ENCODE measurements around the gene RHBDL3.

The RHBDL3 gene

GRCh38 chr17:32289471-32290070 is 23.9 kb downstream of the RHBDL3 start:
- H2AFZ ChIP-seq (ENCODE audit: insufficient read depth, low read length, poor library complexity) = no peak overlapping the region
- H3K4me2 ChIP-seq (ENCODE audit: low read length) = no peak overlapping the region
- no peak overlapping the region for H3K27ac ChIP-seq (ENCODE audit: low read depth, low read length)
- H3K9ac ChIP-seq (ENCODE audit: low read length) = no peak overlapping the region
- no CpG with 5 or more reads among the region's 9 CpGs for WGBS (ENCODE audit: extremely low coverage, insufficient coverage, insufficient read length)
- no peak overlapping the region for H2BK120ac ChIP-seq (ENCODE audit: insufficient read depth, low read length, poor library complexity)
- H2AK5ac ChIP-seq (ENCODE audit: low read length) = no peak overlapping the region
- H2BK12ac ChIP-seq (ENCODE audit: low read length) = no peak overlapping the region
- H2BK5ac ChIP-seq (ENCODE audit: low read depth, low read length, poor library complexity) = no peak overlapping the region
- no peak for DNase-seq
- no peak overlapping the region for H4K12ac ChIP-seq (ENCODE audit: low read depth, low read length)
- no peaks in the 10 kb centered on the region for H3K27me3 ChIP-seq (ENCODE audit: insufficient read depth, low read length)
- no peaks in the 10 kb centered on the region for H3K79me1 ChIP-seq (ENCODE audit: low read length)
- H4K8ac ChIP-seq (ENCODE audit: low read depth, low read length) = no peak overlapping the region
- no peaks in the 10 kb centered on the region for H3K79me2 ChIP-seq (ENCODE audit: control insufficient read depth, insufficient read depth, low read length, poor library complexity)
- H3K4ac ChIP-seq (ENCODE audit: low read depth, low read length) = no peak overlapping the region
- H3K14ac ChIP-seq (ENCODE audit: low read length) = no peak overlapping the region
- no peak overlapping the region for H3K18ac ChIP-seq (ENCODE audit: low read length)
- H3K36me3 ChIP-seq (ENCODE audit: control insufficient read depth in 1 of 2, insufficient read depth in 2 of 2, low read length in 2 of 2) = no peaks in the 10 kb centered on the region
- H4K91ac ChIP-seq (ENCODE audit: low read depth, low read length) = no peak overlapping the region
- H3K23ac ChIP-seq (ENCODE audit: low read length) = no peak overlapping the region
- no peak overlapping the region for H3K4me3 ChIP-seq (ENCODE audit: low read depth, low read length)
- H3K9me3 ChIP-seq (ENCODE audit: insufficient read depth, low read depth, low read length) = peaks cover 2% of the 10 kb centered on the region
- H3K4me1 ChIP-seq (ENCODE audit: control insufficient read depth in 1 of 2, insufficient read depth in 2 of 2, low read length in 2 of 2) = no peaks in the 10 kb centered on the region

GRCh38 chr17:32292094-32292493 is 26.5 kb downstream of the RHBDL3 start:
- Histone ChIP-seq H4K8ac (ENCODE audit: low read depth, low read length) (no peak overlapping the region), H3K79me2 (ENCODE audit: control insufficient read depth, insufficient read depth, low read length, poor library complexity) (no peaks in the 10 kb centered on the region), H3K14ac (ENCODE audit: low read length) (no peak overlapping the region), H2BK12ac (ENCODE audit: low read length) (no peak overlapping the region), H3K4me2 (ENCODE audit: low read length) (no peak overlapping the region), H3K27ac (ENCODE audit: low read depth, low read length) (no peak overlapping the region), H3K9ac (ENCODE audit: low read length) (no peak overlapping the region), H2AFZ (ENCODE audit: insufficient read depth, low read length, poor library complexity) (no peak overlapping the region), H2BK5ac (ENCODE audit: low read depth, low read length, poor library complexity) (no peak overlapping the region), H3K23ac (ENCODE audit: low read length) (no peak overlapping the region), H3K79me1 (ENCODE audit: low read length) (no peaks in the 10 kb centered on the region), H4K12ac (ENCODE audit: low read depth, low read length) (no peak overlapping the region), H3K27me3 (ENCODE audit: insufficient read depth, low read length) (no peaks in the 10 kb centered on the region), H2AK5ac (ENCODE audit: low read length) (no peak overlapping the region), H2BK120ac (ENCODE audit: insufficient read depth, low read length, poor library complexity) (no peak overlapping the region), H3K9me3 (ENCODE audit: insufficient read depth, low read depth, low read length) (peaks cover 2% of the 10 kb centered on the region), H3K18ac (ENCODE audit: low read length) (no peak overlapping the region), H3K4ac (ENCODE audit: low read depth, low read length) (no peak overlapping the region), H3K4me3 (ENCODE audit: low read depth, low read length) (no peak overlapping the region), H3K4me1 (ENCODE audit: control insufficient read depth in 1 of 2, insufficient read depth in 2 of 2, low read length in 2 of 2) (peaks cover 0 to 2% of the 10 kb centered on the region in 2 experiments), H4K91ac (ENCODE audit: low read depth, low read length) (no peak overlapping the region), H3K36me3 (ENCODE audit: control insufficient read depth in 1 of 2, insufficient read depth in 2 of 2, low read length in 2 of 2) (no peaks in the 10 kb centered on the region)
- WGBS (ENCODE audit: extremely low coverage, insufficient coverage, insufficient read length) = no CpG with 5 or more reads among the region's 4 CpGs
- DNase-seq = peak in 1 of 2 donors; percentile 62

- H3K9ac ChIP-seq (ENCODE audit: low read length) = no peak overlapping the region
- H3K9me3 ChIP-seq (ENCODE audit: insufficient read depth, low read depth, low read length) = no peaks in the 10 kb centered on the region
- no peak overlapping the region for H2AK5ac ChIP-seq (ENCODE audit: low read length)
- no peak overlapping the region for H3K14ac ChIP-seq (ENCODE audit: low read length)
- no peak overlapping the region for H3K4ac ChIP-seq (ENCODE audit: low read depth, low read length)
- H3K27me3 ChIP-seq (ENCODE audit: insufficient read depth, low read length) = no peaks in the 10 kb centered on the region
- H3K4me2 ChIP-seq (ENCODE audit: low read length) = no peak overlapping the region
- H2BK5ac ChIP-seq (ENCODE audit: low read depth, low read length, poor library complexity) = no peak overlapping the region
- H4K91ac ChIP-seq (ENCODE audit: low read depth, low read length) = no peak overlapping the region
- H2BK120ac ChIP-seq (ENCODE audit: insufficient read depth, low read length, poor library complexity) = no peak overlapping the region
- no CpG with 5 or more reads among the region's 2 CpGs for WGBS (ENCODE audit: extremely low coverage, insufficient coverage, insufficient read length)
- H4K12ac ChIP-seq (ENCODE audit: low read depth, low read length) = no peak overlapping the region
- peak in 1 of 2 donors; percentile 28 for DNase-seq
- H3K79me2 ChIP-seq (ENCODE audit: control insufficient read depth, insufficient read depth, low read length, poor library complexity) = peaks cover 2% of the 10 kb centered on the region
- H4K8ac ChIP-seq (ENCODE audit: low read depth, low read length) = no peak overlapping the region
- H3K36me3 ChIP-seq (ENCODE audit: control insufficient read depth in 1 of 2, insufficient read depth in 2 of 2, low read length in 2 of 2) = no peaks in the 10 kb centered on the region
- no peaks in the 10 kb centered on the region for H3K79me1 ChIP-seq (ENCODE audit: low read length)
- H3K4me3 ChIP-seq (ENCODE audit: low read depth, low read length) = no peak overlapping the region
- no peak overlapping the region for H3K18ac ChIP-seq (ENCODE audit: low read length)
- H3K4me1 ChIP-seq (ENCODE audit: control insufficient read depth in 1 of 2, insufficient read depth in 2 of 2, low read length in 2 of 2) = peaks cover 0 to 2% of the 10 kb centered on the region in 2 experiments
- H3K27ac ChIP-seq (ENCODE audit: low read depth, low read length) = no peak overlapping the region
- no peak overlapping the region for H3K23ac ChIP-seq (ENCODE audit: low read length)
- no peak overlapping the region for H2AFZ ChIP-seq (ENCODE audit: insufficient read depth, low read length, poor library complexity)
- H2BK12ac ChIP-seq (ENCODE audit: low read length) = no peak overlapping the region
Measured at GRCh38 chr17:32297424-32297823, 31.8 kb downstream of the RHBDL3 start.

- no peaks in the 10 kb centered on the region for H3K27me3 ChIP-seq (ENCODE audit: insufficient read depth, low read length)
- no peak overlapping the region for H2AK5ac ChIP-seq (ENCODE audit: low read length)
- no peak overlapping the region for H2BK5ac ChIP-seq (ENCODE audit: low read depth, low read length, poor library complexity)
- no peaks in the 10 kb centered on the region for H3K9me3 ChIP-seq (ENCODE audit: insufficient read depth, low read depth, low read length)
- no peak overlapping the region for H4K91ac ChIP-seq (ENCODE audit: low read depth, low read length)
- H3K4me3 ChIP-seq (ENCODE audit: low read depth, low read length) = no peak overlapping the region
- no peak overlapping the region for H3K23ac ChIP-seq (ENCODE audit: low read length)
- no peak overlapping the region for H4K12ac ChIP-seq (ENCODE audit: low read depth, low read length)
- H3K4me2 ChIP-seq (ENCODE audit: low read length) = no peak overlapping the region
- no peak overlapping the region for H4K8ac ChIP-seq (ENCODE audit: low read depth, low read length)
- no peak overlapping the region for H3K9ac ChIP-seq (ENCODE audit: low read length)
- DNase-seq = no peak
- no peak overlapping the region for H3K27ac ChIP-seq (ENCODE audit: low read depth, low read length)
- H3K79me1 ChIP-seq (ENCODE audit: low read length) = no peaks in the 10 kb centered on the region
- H3K4ac ChIP-seq (ENCODE audit: low read depth, low read length) = no peak overlapping the region
- H3K18ac ChIP-seq (ENCODE audit: low read length) = no peak overlapping the region
- no peak overlapping the region for H2BK12ac ChIP-seq (ENCODE audit: low read length)
- WGBS (ENCODE audit: extremely low coverage, insufficient coverage, insufficient read length) = no CpG with 5 or more reads among the region's 6 CpGs
- H2BK120ac ChIP-seq (ENCODE audit: insufficient read depth, low read length, poor library complexity) = no peak overlapping the region
- no peak overlapping the region for H2AFZ ChIP-seq (ENCODE audit: insufficient read depth, low read length, poor library complexity)
- H3K36me3 ChIP-seq (ENCODE audit: control insufficient read depth in 1 of 2, insufficient read depth in 2 of 2, low read length in 2 of 2) = no peaks in the 10 kb centered on the region
- H3K79me2 ChIP-seq (ENCODE audit: control insufficient read depth, insufficient read depth, low read length, poor library complexity) = peaks cover 2% of the 10 kb centered on the region
- no peak overlapping the region for H3K14ac ChIP-seq (ENCODE audit: low read length)
- H3K4me1 ChIP-seq (ENCODE audit: control insufficient read depth in 1 of 2, insufficient read depth in 2 of 2, low read length in 2 of 2) = peaks cover 4% of the 10 kb centered on the region in 2 experiments
Measured at GRCh38 chr17:32297860-32298259, 32.2 kb downstream of the RHBDL3 start.

All from trophoblast cell (in vitro differentiated cells and primary cell).